OCI-LY1 (cell line): ENCODE data around the gene DOCK4.

Experiments used
- H2AFZ ChIP-seq: fragments of 200-600 bp; sonication (generic), shearing (Covaris generic); 2 replicates; pipeline ENCODE4 v1.6.0; 2014; ENCODE audit warnings: antibody characterized with exemption, mild to moderate bottlenecking, low read length
- H3F3A ChIP-seq: fragments of 200-600 bp; sonication (generic), shearing (Covaris generic); 2 replicates; pipeline ENCODE4 v1.6.0; 2014; ENCODE audit warnings: mild to moderate bottlenecking, antibody characterized with exemption, low read length, moderate library complexity; ENCODE audit not compliant: insufficient read depth
- H3K27ac ChIP-seq: fragments of 200-600 bp; sonication (generic); 2 replicates; pipeline ENCODE4 v1.5.1; 2014; ENCODE audit warnings: low read length, mixed run types, mild to moderate bottlenecking, low read depth; ENCODE audit not compliant: poor library complexity, severe bottlenecking
- H3K27me3 ChIP-seq: fragments of 200-600 bp; sonication (generic); 2 replicates; pipeline ENCODE4 v1.6.0; 2014; ENCODE audit warnings: antibody characterized with exemption, mild to moderate bottlenecking, low read length, moderate library complexity; ENCODE audit not compliant: insufficient read depth
- H3K36me3 ChIP-seq: fragments of 200-600 bp; sonication (generic); 2 replicates; pipeline ENCODE4 v1.6.1; 2014; ENCODE audit warnings: mild to moderate bottlenecking, antibody characterized with exemption, low read length, moderate library complexity, mixed read lengths; ENCODE audit not compliant: insufficient read depth
- H3K4me1 ChIP-seq: fragments of 200-600 bp; sonication (generic); 2 replicates; pipeline ENCODE4 v1.5.1; 2014; ENCODE audit warnings: mild to moderate bottlenecking, low read length, moderate library complexity; ENCODE audit not compliant: insufficient read depth, severe bottlenecking
- H3K4me2 ChIP-seq: fragments of 200-600 bp; sonication (generic), shearing (Covaris generic); 2 replicates; pipeline ENCODE4 v1.6.1; 2014; ENCODE audit warnings: low read length
- H3K4me3 ChIP-seq: fragments of 200-600 bp; sonication (generic); 2 replicates; pipeline ENCODE4 v1.5.1; 2014; ENCODE audit warnings: low read length, low read depth, mild to moderate bottlenecking, mixed read lengths; ENCODE audit not compliant: poor library complexity, severe bottlenecking
- H3K79me2 ChIP-seq: fragments of 200-600 bp; shearing (Covaris generic); 2 replicates; pipeline ENCODE4 v1.6.1; 2016; ENCODE audit warnings: mixed run types, low read length, mixed read lengths; ENCODE audit not compliant: insufficient read depth
- H3K9ac ChIP-seq: fragments of 200-600 bp; sonication (generic), shearing (Covaris generic); 2 replicates; pipeline ENCODE4 v1.6.1; 2014; ENCODE audit warnings: mild to moderate bottlenecking, low read length, mixed read lengths
- H3K9me2 ChIP-seq: fragments of 200-600 bp; sonication (generic), shearing (Covaris generic); 2 replicates; pipeline ENCODE4 v1.6.1; 2014; ENCODE audit warnings: low read depth, mild to moderate bottlenecking, low read length, mixed read lengths
- H3K9me3 ChIP-seq: fragments of 200-600 bp; shearing (Covaris generic); 2 replicates; pipeline ENCODE4 v1.6.1; 2014; ENCODE audit warnings: low read length, mixed read lengths
- H4K20me1 ChIP-seq: fragments of 200-600 bp; sonication (generic), shearing (Covaris generic); 2 replicates; pipeline ENCODE4 v1.6.0; 2016; ENCODE audit warnings: mild to moderate bottlenecking, low read length; ENCODE audit not compliant: insufficient read depth
- EZH2 ChIP-seq: fragments of 200-600 bp; sonication (generic), shearing (Covaris generic); IDR thresholded peaks from 2 replicates; pipeline ENCODE4 v1.8.0; 2017; ENCODE audit warnings: borderline replicate concordance, mixed run types, mild to moderate bottlenecking, antibody characterized with exemption, low read length, moderate library complexity, mixed read lengths
- TF ChIP-seq, protein P1 (sequence below): fragments of 200-600 bp; sonication (generic), shearing (Covaris generic); IDR thresholded peaks from 2 replicates; pipeline ENCODE4 v1.5.1; 2017; ENCODE audit warnings: mild to moderate bottlenecking, antibody characterized with exemption, low read length, moderate library complexity, mixed read lengths

Gene DOCK4

DNA sequence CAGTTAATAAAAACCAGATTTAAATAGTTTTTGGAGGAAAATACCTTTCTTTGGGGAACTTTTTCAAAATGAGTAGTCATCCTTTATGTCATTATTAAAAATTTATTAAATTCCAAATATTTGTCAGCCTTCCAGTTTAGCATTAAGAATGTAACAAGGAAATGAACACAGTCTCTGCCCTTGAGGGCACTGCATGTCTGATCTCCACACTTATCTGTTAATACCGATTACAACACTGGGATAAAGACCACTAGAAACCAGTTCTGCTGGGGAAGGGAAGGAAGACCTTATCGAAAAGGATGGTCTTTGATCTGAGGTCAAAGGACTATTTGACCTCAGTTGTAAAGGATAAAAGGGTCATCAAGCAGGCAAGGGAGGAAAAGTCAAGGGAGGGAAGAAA, 320.0 kb downstream of the DOCK4 start:
- no peaks in the 10 kb centered on the region for H3F3A ChIP-seq
- no peak overlapping the region for H3K4me3 ChIP-seq
- no peaks in the 10 kb centered on the region for H4K20me1 ChIP-seq
- no peaks in the 10 kb centered on the region for H3K4me1 ChIP-seq
- no peak overlapping the region for H3K4me2 ChIP-seq
- H3K9me2 ChIP-seq = no peaks in the 10 kb centered on the region
- no peaks in the 10 kb centered on the region for H3K36me3 ChIP-seq
- H3K27ac ChIP-seq = no peak overlapping the region
- H3K79me2 ChIP-seq = no peaks in the 10 kb centered on the region
- no peaks in the 10 kb centered on the region for H3K27me3 ChIP-seq
- H3K9me3 ChIP-seq = no peaks in the 10 kb centered on the region
- no peak overlapping the region for H3K9ac ChIP-seq
- TF ChIP-seq, protein P1, sequence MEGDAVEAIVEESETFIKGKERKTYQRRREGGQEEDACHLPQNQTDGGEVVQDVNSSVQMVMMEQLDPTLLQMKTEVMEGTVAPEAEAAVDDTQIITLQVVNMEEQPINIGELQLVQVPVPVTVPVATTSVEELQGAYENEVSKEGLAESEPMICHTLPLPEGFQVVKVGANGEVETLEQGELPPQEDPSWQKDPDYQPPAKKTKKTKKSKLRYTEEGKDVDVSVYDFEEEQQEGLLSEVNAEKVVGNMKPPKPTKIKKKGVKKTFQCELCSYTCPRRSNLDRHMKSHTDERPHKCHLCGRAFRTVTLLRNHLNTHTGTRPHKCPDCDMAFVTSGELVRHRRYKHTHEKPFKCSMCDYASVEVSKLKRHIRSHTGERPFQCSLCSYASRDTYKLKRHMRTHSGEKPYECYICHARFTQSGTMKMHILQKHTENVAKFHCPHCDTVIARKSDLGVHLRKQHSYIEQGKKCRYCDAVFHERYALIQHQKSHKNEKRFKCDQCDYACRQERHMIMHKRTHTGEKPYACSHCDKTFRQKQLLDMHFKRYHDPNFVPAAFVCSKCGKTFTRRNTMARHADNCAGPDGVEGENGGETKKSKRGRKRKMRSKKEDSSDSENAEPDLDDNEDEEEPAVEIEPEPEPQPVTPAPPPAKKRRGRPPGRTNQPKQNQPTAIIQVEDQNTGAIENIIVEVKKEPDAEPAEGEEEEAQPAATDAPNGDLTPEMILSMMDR = no peak
- TF ChIP-seq EZH2 = no peak
- H2AFZ ChIP-seq = no peak overlapping the region

GRCh38 chr7:111883241-111883640, 323.0 kb downstream of the DOCK4 start:
- Histone ChIP-seq H3K4me1 (no peaks in the 10 kb centered on the region), H3K9ac (no peak overlapping the region), H2AFZ (no peak overlapping the region), H3K36me3 (no peaks in the 10 kb centered on the region), H3F3A (no peaks in the 10 kb centered on the region), H3K27me3 (no peaks in the 10 kb centered on the region), H3K9me2 (no peaks in the 10 kb centered on the region), H3K4me2 (no peak overlapping the region), H3K4me3 (no peak overlapping the region), H4K20me1 (no peaks in the 10 kb centered on the region), H3K79me2 (no peaks in the 10 kb centered on the region), H3K9me3 (no peaks in the 10 kb centered on the region), H3K27ac (no peak overlapping the region)
- TF ChIP-seq EZH2 = no peak
- TF ChIP-seq, protein P1 = no peak

DNA sequence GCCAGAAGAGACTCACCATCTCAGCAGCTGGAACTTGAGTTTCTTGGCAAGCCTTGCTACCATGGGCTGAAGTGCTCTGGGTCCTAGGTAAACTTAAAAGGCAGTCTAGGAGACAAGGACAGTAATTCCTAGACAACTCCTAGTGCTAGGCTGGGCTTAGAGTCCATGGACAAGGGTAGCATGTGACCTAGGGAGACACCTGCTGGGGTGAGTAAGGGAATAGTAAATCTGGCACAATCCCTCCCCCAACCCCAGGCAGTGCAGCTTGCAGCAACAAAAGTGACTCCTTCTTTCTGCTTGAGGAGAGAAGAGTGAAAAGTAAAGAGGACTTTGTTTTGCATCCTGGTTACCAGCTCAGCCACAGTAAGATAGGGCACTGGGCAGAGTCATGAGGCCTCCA, 327.4 kb downstream of the DOCK4 start:
- H4K20me1 ChIP-seq = no peaks in the 10 kb centered on the region
- no peak overlapping the region for H3K9ac ChIP-seq
- no peak overlapping the region for H3K4me3 ChIP-seq
- H3K79me2 ChIP-seq = no peaks in the 10 kb centered on the region
- H3K9me3 ChIP-seq = no peaks in the 10 kb centered on the region
- no peaks in the 10 kb centered on the region for H3F3A ChIP-seq
- no peaks in the 10 kb centered on the region for H3K27me3 ChIP-seq
- no peaks in the 10 kb centered on the region for H3K9me2 ChIP-seq
- no peak overlapping the region for H3K4me2 ChIP-seq
- H3K27ac ChIP-seq = no peak overlapping the region
- no peak overlapping the region for H2AFZ ChIP-seq
- TF ChIP-seq EZH2 = no peak
- TF ChIP-seq, protein P1 = no peak
- no peaks in the 10 kb centered on the region for H3K4me1 ChIP-seq
- no peaks in the 10 kb centered on the region for H3K36me3 ChIP-seq
